HG03342 (cell line): ENCODE measurements around the gene C16orf90.

Experiments
- ATAC-seq: cut with Tn5 transposase; IDR thresholded peaks from one replicate; pipeline ENCODE4 v1.9.1; 2021; ENCODE audit warnings: mild to moderate bottlenecking, moderate library complexity; ENCODE audit not compliant: unreplicated experiment

Gene C16orf90

DNA sequence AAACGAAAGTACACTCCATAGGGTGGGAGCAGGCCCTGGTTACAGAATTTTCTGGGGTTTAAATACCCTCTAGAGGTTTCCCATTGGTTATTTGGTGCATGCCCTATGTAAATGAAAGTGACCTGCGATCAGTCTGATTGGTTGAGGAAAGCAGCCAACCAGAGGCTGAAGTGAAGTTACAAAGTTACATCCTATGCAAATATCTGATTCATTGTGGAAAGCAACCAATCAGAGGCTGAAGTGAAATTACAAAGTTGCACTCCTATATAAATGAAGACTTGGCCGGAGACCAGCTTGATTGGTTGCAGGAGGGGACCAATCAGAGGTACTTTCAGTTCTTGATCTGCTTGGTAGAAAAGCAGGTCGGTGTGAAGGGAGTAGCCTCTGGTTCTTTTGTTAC is 27.4 kb downstream of the C16orf90 start:
- ATAC-seq = no peak

DNA sequence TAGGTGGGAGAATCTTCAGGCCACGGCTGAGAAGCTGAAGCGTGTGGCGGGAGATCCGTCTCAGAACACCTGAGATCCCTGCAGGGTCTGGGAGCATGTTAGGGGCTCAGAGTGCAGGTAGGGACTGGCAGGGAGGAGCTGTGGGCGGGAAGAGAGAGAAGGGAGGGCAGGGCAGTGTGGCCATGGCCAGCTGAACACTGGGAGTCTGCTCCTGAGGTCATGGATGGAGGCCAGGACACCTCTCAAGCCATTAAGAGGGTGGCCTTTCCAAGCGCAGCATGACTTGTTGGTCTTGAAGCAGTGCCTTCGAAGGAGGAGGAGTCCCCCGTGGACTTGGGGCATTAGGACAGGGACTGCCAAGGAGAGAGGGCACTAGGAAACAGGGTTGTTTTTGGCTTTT is 28.1 kb downstream of the C16orf90 start:
- ATAC-seq = no peak

DNA sequence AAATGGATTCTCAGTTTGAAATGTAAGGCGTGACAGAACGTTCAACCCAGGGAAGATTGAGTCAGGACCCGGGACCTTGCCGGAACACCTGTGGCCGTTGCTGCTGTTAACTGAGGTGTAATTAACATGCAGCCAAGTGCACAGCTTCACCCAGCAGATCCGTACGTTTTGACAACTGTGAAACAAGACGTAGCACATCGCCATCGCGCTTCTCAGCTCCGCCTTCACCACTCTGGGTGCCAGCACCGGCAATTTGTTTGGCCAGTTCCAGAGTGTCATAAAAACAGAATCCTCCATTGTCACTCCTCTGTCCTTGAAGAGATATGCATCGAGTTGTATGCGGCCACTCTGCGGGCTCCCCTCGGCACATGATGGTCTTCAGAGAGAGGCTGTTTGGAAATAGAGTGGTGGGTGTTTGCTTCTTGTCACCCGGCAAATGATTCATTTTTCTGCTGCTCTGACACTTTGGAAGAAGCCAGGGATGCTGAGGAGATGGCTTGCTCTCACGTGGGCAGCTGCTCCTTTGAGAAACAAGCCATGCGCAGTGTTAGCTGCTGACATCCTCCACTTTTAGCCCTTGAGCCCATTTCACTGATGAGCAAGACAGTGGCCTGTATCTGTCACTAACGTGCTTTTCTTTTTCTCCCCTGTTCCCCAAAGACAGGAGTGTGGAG is 29.2 kb downstream of the C16orf90 start:
- no peak for ATAC-seq

DNA sequence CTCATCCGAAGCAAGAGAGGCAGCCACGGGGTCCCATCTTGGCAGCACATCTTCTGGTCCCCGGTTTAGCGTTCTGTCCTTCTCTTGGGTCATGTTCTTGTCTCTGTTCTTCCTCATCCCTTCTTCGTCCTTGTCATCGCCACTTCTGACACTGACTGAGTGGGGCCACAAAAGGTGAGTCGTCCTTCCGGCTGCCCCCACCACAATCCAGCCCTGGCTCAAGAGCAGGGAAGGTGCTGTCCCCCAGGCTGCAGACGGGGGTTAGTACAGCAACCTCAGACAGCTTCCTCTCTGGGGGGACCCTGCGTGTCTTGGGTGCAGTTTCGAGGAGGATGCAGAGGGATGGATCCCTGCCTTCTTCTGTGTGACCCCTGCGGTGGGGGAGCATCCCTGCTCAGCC is 30.0 kb downstream of the C16orf90 start:
- ATAC-seq = no peak

DNA sequence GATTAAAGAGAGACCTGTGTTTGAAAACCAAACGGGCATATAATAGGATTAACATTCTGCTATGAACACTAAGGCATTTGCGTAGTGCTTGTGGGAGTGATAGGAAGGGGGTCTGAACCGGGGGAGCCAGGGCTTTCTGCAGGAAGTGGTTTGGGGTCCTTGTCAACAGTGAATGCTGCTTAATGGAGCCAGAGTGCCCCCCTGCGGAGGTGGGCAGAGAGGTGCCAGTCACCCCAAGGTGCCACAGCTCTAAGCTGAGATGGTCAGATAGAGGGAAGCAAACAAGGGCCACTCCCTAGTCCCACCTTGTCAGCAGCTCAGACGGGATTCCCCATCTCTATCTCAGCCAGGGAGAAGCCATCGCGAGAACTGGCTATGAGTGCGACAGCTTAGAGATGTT is 34.1 kb downstream of the C16orf90 start:
- no peak for ATAC-seq

DNA sequence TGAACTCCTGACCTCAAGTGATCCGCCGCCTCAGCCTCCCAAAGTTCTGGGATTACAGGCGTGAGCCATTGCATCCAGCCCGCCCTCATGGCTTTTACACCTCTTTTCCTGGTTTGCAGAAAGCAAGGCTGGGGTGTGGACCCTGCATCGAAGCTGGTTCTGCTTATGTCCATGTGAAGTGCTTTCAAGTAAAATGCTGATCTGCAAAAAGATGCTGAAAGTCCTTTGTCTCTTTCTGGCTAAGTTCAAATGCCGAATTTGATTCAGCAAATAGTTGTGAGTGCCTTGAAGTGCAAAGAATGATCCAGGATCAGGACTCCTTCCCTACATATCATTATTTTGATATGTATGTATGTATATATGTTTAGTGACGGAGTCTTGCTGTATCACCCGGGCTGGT is 34.7 kb downstream of the C16orf90 start:
- no peak for ATAC-seq

DNA sequence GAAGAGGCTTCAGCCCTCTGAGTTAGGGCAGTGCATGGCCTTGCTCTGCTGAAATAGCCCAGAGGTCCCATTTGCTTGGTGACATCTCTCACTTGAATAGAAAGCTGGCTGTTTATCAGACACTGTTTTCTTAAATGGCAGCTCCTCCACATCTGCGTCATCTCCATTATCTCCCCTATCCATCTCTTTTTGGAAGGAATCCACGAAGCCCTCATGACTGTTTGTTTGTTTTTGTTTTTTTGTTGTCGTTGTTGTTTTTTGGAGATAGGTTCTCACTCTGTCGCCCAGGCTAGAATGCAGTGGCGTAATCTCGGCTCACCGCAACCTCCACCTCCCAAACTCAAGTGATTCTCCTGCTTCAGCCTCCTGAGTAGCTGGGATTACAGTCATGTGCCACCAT is 35.2 kb downstream of the C16orf90 start:
- no peak for ATAC-seq

DNA sequence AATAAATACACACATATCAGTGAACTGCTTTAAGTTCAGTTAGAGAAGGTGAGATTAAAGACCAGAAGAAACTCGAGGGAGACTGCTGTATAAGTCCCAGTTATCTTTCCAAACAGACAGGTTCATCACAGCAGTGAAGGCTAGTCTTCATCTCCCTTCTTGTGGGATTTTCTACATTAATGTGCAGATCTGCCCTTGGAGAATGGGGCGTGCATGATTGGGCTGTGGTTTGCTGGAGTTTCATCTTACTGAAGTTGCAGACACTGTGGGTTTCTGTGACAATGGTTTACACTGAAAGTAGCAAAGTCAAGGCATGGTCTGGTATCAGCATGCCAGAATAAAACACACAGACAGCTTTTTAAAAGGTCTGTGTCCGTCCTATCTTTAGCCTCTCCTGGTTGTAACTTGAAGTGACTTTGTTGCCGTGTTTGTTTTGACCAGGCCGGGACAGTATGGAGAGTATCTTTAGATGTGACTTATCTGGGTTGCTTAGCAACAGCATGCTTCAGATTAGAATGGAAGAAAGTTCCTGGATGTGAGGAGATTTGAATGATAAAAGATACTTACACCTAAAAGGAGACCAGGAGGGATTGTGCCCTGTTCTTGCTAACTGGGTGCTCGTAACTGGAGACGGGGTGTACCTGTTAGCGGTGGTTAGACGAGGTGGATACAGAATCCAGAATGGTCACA is 35.7 kb downstream of the C16orf90 start:
- no peak for ATAC-seq

DNA sequence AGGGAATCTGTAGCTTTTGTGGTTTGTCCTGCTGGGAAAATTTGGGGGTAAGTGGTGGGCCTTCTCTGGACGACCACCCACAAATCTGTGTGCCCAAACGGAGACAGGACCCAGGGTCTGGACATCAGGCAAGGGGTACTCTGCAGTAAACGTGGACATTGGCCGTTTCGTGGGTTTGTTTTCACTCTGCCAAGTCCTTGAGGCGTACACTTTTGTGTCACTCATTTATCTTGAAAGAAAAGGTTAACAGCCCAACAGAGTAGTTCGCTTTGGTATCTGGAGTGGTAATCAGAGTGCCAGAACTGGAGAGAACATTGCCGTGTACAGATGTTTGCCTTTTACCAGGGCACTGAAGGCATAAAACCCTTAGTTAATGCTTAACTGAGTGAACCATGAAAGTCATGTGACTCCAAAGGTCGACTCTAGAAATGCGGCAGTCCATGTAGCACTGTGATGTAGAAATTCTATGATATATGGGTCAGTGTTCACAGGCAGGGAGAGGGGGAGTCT is 36.4 kb downstream of the C16orf90 start:
- no peak for ATAC-seq

DNA sequence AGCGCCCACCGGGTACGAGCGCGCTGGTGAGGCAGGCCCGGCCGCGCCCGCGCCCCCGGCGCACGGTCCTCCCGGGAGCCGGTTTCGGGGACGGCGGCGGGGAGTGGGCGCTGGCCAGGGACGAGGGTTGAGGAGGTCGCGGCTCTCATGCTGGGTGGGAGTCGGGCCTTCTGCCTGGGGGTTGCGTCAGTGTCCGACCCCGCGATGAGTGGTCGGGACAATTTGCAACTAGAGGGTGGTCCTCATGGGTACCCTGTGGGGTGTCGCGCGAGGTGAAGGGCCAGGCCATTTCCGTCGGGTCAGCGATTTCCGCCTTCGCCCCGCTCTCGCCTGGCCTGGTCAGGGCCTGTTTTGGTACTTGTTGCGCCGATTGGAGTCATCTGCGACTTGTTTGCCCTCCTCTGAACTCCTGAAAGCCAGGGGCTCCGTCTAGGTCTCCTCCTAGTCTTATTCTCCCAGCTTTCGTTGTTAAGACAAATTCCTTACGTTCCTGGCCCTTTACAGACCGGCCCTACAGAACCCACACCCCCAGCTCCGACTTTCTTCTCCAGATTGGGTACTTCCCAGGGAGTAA is 36.9 kb downstream of the C16orf90 start:
- peak; percentile 7 for ATAC-seq

DNA sequence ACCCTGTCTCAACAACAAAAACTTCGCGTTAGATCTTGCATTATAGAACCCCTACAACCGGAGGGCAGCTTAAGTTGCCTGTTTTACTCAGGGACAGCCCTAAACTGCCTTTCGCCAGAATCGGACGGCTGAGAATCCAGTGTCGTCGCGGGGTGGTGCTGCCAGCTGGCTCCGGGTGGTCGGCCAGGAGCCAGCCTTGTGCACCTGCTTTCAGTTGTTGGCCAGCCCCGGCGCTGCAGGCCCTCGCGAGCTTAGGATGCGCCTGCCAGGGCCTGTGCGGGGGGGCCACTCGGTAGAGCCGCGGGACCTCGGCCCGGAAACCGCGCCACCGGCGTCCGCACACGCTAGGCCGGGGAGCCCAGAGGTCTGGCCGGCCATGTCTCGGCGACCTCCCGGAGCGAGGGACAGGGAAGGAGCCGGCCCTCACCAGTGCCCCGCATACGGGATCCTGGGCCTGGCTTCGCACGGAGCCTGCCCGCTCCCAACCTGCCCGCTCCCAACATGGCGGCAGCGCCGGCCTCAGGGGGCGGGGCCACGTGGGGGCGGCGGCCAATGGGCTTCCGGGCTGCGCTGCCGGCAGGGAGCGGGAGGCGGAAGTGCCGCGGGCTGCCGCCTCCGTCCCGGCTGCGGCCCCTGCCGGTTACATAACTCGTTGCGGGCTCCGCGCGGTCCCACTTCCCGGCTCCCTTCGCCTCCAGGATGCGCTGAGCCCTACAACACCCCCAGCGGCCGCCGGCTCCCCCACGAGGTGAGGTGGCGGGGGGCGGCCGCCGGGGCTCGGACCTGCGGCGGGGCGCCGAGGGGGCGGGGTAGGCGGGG is 37.6 kb downstream of the C16orf90 start:
- peak; percentile 79 for ATAC-seq

DNA sequence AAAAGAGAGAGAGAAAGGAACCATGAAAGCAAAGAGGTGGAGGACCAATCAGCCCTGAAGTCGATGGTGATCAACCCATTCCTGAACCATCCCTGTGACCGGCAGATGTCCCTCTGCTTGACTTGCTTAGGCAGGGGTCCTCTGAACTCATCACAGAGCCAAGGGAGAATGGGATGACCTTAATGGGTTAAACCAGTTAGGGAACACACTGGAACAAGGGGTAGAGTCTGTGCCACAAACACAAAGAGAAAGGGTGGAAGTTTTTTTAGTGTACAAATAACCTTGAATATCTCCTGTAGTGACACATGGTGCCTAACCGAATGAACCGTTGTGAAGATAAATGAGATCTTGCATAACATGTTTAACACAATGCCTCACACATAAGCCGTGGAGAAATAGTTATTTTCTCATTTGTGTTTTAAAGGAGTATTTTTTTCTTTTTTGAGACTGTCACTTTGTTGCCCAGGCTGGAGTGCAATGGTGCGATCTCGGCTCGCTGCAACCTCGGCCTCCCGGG is 40.6 kb downstream of the C16orf90 start:
- ATAC-seq = no peak

DNA sequence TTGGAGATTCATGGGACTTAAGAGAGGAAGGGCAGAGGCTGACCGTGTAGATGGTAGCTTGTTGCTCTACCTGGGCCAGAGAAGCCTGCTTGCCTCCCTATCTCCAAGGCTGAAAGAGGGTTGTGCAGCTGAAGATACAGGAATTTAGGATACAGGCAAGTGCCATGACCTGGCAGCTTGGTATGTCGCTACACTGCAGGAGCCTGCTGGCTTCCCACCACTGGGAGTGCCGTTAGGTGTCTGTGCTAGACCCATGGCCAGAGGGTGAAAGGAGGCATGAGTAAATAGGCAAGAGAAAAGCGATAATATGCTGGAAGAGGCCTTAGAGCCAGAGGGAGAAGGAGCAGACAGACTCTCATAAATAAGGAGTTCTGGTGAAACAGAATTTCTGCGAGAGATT is 41.2 kb downstream of the C16orf90 start:
- no peak for ATAC-seq

DNA sequence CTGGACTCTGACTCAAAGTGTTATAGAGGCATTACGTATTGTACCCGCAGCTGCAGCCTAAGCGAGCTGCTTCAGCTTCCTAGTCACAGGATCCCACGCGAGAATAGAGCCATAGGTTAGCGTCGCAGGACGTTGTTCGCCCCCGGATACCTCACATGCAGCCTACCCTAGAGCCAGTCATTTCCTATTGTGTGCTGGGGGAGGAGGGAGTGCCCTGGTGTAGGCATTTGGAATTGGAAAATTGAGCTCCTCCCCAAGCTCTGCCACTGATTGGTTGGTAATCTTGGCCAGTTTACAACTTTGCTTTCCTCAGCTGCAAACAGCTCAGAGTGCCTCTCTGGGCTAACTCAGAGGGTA is 51.3 kb downstream of the C16orf90 start:
- ATAC-seq = peak; percentile 28
